A549 (cell line): ENCODE results near the gene KRT14.

Experiments used
- CHD2 ChIP-seq: fragments of 150-350 bp; IDR thresholded peaks from 2 replicates; pipeline ENCODE4 v1.6.1; 2014; ENCODE audit warnings: low read length; ENCODE audit not compliant: partially characterized antibody
- CTCF ChIP-seq: fragments of >200 bp; sonication (Bioruptor Twin); formaldehyde crosslinking; IDR thresholded peaks from 3 replicates; pipeline ENCODE4 v1.5.1; 2016
- MYC ChIP-seq: IDR thresholded peaks from 2 replicates; pipeline ENCODE4 v1.6.1; 2012; ENCODE audit warnings: mild to moderate bottlenecking, inconsistent platforms, low read length, improper control_type of control experiment, borderline replicate concordance
- NPAS2 ChIP-seq: fragments of 250-450 bp; sonication (Bioruptor Pico); IDR thresholded peaks from 2 replicates; pipeline ENCODE4 v1.8.0; 2022; ENCODE audit warnings: mild to moderate bottlenecking, moderate library complexity, borderline replicate concordance
- POLR2A ChIP-seq: IDR thresholded peaks from 2 replicates; pipeline ENCODE4 v1.6.1; 2012; ENCODE audit warnings: mild to moderate bottlenecking, low read length
- RCOR1 ChIP-seq: fragments of 150-350 bp; IDR thresholded peaks from 2 replicates; pipeline ENCODE4 v1.6.1; 2014; ENCODE audit warnings: antibody characterized with exemption, low read length, low read depth
- RNF2 ChIP-seq: fragments of 200-600 bp; sonication (generic); IDR thresholded peaks from 2 replicates; pipeline ENCODE4 v1.6.1; 2016; ENCODE audit warnings: low read depth, mild to moderate bottlenecking, antibody characterized with exemption, moderate library complexity, borderline replicate concordance

- TF ChIP-seq CTCF (no peak), RNF2 (no peak), RCOR1 (no peak), CHD2 (no peak), POLR2A (no peak), MYC (no peak), NPAS2 (CRISPR knock-in tag) (no peak)
Observed at GRCh38 chr17:41545829-41546410, 40.8 kb downstream of the KRT14 start.
